Measurements from ENCODE around the gene CHI3L1.

The CHI3L1 gene

DNA sequence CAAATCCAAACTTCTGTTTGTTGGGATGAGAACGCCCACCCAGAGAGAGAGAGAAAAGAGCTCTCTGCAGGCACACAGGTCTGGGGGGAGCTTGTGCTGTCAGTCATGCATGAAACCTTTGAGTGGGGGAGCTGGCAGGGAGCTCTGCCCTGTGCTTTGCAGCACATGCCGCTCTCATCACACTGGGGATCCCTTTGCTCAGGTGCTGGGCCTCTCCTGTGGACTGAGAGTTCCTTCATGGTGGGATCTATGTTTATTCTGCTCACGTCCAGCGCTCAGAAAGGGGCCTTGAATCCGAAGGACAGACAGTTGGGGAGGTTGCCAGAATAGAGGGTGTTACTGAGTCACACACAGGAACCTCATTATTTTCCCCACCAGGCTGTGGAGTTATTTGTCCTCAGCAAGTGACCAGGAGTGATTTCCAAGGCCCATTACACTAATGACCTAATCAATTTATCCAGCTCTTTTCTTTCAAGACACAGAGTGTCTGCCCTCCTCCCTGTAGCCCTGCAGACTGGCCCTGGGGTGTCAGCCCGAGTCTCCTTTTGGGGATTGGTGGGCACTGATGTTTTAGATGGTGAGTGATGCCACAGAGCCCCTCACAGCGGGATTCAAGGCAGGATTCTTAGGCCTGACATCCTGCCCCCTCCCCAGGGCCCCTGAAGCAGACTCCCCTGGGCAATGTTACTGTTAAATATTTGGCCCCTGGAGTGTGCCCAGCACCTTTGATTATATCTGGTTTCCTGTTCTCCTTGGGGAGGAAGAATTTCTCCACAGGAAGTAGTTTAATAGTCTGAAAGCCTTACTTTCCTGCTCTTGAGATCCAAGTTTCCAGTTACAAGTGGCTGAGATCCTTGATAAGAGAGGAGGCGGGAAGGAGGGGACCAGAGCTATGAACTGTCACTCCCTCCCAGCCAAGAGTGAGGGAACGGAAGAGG is 33.2 kb downstream of the CHI3L1 start:
- FAIRE-seq (no peak), DNase-seq (ENCODE audit: insufficient read length, low spot score) (no peak)

GRCh38 chr1:203152158-203153034 is 34.1 kb downstream of the CHI3L1 start:
- FAIRE-seq: no peak
- DNase-seq (ENCODE audit: insufficient read length, low spot score): no peak

DNA sequence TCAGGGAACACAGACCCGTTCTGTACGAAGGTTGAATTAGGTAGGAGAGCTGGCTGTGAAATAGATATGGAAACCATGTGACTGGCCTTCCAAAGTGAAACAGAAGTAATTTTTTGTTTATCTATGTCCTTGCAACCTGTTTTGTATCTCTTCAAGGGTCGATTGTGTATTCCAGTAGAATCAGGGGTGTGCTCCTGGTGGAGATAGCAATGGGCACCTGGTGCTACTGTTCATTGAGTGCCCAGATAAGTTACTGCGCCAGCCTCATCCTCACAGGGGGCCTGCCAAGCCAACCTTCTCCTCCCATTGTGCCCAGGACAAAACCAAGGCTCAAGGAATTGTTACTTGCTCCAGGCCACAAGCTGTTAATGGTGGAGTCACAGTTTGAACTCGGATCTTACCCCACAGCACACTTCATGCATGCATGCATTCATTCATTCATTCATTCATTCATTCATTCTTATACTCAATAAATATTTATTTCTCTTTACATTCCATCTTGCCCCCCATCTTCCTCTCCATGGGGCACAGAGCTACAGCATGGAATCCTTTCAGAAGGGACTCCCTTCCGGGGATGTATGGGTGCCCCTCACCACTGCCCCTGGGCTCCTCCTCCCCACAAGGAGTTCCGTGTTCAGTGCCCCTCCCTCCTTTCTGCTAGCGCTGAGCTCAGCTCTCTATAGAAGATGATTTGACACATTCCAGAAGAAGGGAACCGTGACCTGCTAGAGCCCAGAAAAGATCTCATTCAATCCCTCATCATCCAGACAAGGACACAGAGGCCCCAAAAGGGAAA is 34.9 kb downstream of the CHI3L1 start:
- DNase-seq (ENCODE audit: insufficient read length, low spot score) (no peak), FAIRE-seq (no peak)

GRCh38 chr1:203150511-203151297 is 35.8 kb downstream of the CHI3L1 start:
- DNase-seq (ENCODE audit: insufficient read length, low spot score): no peak
- FAIRE-seq: no peak

DNA sequence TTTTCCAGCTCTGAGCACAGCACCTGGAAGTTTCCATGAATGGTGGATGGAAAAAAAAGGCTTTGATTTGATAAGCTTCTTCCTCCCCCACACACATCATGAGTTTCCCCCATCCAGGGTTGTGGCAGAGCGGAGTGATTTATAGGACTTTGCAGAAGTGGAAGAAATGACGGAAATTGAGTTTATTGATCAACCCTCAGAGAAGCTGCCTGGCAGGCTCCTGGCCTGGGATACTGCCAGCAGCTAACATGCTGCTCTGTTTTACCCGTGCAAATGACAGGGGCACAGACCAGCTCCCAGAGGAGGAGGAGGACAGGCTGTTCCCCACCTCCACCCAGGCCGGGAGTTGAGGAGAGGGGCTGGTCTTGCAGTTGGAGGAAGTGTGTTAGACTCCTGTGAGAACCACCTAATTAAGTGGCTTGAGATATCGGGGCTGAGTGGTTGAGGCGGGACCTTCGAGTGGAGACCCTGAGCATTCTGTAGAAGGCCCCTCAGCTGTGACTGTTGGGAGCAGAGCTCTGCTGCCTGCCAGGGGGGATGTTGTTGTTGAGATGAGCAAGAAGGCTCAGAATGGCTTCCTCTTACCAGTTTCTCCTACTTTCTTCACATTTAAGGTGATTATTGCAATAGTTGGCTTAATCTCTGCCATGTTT is 37.2 kb downstream of the CHI3L1 start:
- FAIRE-seq (no peak), DNase-seq (ENCODE audit: insufficient read length, low spot score) (no peak)

DNA sequence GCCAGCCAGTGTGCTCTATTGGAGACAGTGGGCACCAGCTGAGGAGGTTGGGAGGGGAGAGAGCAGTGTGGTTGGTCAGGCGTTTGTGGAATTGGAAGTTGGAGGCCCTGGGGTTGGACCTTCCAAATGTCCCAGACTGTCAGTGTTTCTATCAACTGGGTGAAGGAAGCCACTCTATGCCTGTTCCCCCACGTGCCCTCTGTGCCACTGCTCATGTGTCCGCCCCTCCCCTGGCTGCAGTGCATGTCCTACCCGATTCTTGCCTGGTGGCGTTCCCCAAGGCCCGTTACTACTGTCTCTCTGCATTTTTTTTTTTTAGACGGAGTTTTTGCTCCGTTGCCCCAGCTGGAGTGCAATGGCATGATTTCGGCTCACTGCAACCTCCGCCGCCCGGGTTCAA is 37.9 kb downstream of the CHI3L1 start:
- no peak for FAIRE-seq
- DNase-seq (ENCODE audit: insufficient read length, low spot score): no peak

GRCh38 chr1:203148127-203148526 is 38.4 kb downstream of the CHI3L1 start:
- no peak for FAIRE-seq
- DNase-seq (ENCODE audit: insufficient read length, low spot score): no peak

DNA sequence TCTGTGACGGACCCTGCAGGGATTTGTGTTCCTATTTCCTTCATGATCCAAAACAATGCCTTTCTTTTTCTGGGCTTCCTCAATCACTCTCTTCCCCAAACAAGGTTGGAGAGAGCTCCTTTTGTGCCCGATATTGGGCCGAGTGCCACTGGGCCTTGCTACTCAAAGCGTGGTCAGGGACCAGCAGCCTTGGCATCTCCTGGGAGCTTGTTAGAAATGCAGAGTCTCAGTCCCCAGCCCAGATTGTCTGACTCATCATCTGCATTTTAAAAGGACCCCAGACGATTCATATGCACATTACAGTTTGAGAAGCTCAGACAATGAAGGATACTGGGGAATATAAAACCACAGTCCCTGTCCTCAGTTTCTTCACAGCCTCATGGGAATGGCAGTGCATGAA is 39.1 kb downstream of the CHI3L1 start:
- FAIRE-seq: no peak

GRCh38 chr1:203146537-203146936 is 40.0 kb downstream of the CHI3L1 start:
- no peak for DNase-seq (ENCODE audit: insufficient read length, low spot score)
- no peak for FAIRE-seq

More for the DNA sequence above, 39.1 kb downstream of the CHI3L1 start:
- DNase-seq (ENCODE audit: insufficient read length, low spot score): no peak

DNA sequence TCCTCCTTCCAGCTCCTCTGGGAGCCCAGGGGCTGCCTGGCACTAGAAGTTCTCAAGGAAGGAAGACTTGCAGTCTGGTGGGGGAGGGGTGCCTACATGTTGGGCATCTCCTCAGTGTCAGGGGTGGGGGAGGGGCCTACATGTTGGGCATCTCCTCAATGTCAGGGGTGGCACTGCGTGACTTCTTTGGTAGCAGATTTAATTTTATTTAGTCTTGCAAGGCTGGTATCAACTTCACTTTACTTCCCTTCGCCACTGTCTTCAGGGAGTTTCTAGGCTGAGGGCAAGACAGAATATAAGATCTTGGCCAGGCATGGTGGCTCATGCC is 40.5 kb downstream of the CHI3L1 start:
- no peak for FAIRE-seq
- DNase-seq (ENCODE audit: insufficient read length, low spot score): no peak

DNA sequence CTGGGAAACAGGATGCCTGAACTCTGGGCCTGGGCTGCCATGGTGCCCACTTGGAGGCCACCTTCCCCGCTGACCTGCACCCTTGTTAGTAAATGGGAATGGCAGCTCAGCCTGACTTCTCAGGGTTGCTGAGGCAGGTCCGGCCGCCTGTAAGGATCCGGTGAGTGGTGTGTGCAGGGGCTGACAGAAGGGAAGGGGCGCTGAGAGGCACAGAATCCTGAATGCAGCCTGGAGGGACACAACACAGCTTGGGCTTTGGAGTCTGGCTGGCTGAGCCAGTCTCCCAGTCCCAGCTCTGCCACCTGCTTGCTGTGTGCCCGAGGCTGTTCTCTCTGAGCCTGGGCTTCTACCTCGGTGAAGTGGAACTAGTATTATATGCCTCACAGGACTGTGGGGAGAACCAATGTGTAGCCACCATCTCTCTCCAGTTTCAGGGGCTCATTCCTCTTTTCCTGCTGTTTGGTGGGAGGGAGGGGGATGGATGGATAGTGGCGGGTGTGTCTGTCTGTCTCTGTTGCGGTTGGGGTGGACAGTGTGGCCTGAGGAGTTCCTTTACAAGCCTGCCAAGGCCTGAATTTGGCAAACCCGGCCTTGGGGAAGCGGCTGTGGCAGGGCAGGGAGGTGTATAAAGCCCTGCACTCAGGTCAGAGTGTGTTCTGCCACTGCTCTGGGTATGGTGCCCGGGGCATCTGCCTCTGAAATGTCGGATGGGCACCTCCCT is 41.0 kb downstream of the CHI3L1 start:
- FAIRE-seq (no peak), DNase-seq (ENCODE audit: insufficient read length, low spot score) (no peak)

- FAIRE-seq (no peak), DNase-seq (ENCODE audit: insufficient read length, low spot score) (no peak)
These were observed 41.8 kb downstream of the CHI3L1 start for GRCh38 chr1:203144661-203145060.

DNA sequence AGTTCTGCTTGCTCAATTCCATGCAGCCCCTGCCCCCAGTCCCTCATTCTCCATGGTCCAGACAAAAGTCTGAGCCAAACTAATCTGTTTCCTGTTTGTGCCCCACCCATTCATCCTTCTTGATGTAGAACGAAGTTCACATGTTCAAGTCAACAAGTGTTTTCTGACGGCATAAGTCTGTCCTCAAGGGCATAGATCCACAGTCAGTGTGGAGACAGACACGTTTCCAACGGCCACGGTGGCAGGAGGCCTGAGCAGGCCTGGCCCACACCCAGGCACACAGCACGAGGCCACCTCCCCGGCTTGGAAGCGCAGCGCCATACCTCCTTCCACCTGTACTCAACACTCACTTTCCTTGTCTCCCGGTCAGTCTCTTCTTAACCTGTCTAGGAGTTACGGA is 42.9 kb downstream of the CHI3L1 start:
- no peak for FAIRE-seq

GRCh38 chr1:203142684-203143408 is 43.7 kb downstream of the CHI3L1 start:
- DNase-seq (ENCODE audit: insufficient read length, low spot score): no peak
- FAIRE-seq: no peak

More for the DNA sequence above, 42.9 kb downstream of the CHI3L1 start:
- no peak for DNase-seq (ENCODE audit: insufficient read length, low spot score)

DNA sequence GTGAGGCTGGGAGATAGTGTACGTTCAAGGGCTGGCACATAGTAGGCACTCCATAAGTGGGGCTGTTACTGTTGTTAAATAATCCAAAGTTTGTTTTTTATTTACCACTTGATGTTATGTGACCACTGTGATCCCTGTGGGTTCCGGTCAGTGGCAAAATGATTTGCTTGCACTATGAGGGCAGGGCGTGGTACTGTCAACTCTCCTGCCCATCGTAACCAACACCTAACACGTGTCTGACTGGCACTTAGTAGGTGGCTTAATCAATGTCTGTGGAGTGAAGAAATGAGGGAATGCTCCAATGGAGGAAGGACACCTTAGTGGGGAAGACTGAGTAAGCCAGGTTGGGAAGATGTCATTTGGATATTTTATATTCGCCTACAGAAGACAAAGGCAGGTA is 44.4 kb downstream of the CHI3L1 start:
- no peak for DNase-seq (ENCODE audit: insufficient read length, low spot score)
- no peak for FAIRE-seq

DNA sequence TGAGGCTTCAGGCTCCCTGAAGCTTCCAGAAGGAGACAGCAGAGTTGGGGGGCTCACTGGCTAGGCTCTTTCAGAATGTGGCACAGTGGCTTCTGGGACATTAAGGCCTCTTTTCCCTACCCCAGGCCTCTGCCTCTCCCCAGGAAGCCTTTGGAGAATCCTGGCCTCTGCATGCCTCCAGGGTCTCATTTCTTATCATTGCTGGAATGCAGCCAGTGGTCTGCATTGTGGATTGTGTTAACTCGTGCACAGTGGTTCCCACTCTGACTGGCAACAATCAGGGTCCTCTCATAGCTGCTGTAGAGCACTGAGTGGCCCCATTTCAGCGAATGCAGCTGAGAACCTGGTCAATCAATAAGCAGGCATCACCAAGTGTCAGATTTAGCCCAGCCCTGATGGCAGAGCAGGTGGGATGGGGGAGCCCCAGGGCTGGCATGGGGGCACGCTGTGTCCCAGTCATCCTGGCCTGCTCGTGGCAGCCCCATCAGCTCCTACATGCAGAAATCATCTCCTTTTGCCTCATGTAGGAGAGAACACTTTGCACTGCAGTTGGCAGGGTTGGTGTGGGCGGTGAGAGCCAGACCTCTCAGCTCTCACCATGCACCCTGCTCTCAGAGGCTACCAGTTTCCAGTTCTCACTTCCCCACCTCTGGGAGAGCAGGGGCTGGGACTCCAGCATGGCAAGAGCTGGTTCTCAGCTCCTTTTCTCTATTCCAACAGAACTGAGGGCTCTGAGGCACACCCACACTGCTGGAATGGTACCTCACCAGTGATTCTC is 45.6 kb downstream of the CHI3L1 start:
- DNase-seq (ENCODE audit: insufficient read length, low spot score) (no peak), FAIRE-seq (no peak)

- DNase-seq (ENCODE audit: insufficient read length, low spot score) (no peak), FAIRE-seq (no peak)
These were observed 46.5 kb downstream of the CHI3L1 start for GRCh38 chr1:203139976-203140475.

Measured in GM19239 (cell line).